ENCODE results near the gene HK1.

DNA sequence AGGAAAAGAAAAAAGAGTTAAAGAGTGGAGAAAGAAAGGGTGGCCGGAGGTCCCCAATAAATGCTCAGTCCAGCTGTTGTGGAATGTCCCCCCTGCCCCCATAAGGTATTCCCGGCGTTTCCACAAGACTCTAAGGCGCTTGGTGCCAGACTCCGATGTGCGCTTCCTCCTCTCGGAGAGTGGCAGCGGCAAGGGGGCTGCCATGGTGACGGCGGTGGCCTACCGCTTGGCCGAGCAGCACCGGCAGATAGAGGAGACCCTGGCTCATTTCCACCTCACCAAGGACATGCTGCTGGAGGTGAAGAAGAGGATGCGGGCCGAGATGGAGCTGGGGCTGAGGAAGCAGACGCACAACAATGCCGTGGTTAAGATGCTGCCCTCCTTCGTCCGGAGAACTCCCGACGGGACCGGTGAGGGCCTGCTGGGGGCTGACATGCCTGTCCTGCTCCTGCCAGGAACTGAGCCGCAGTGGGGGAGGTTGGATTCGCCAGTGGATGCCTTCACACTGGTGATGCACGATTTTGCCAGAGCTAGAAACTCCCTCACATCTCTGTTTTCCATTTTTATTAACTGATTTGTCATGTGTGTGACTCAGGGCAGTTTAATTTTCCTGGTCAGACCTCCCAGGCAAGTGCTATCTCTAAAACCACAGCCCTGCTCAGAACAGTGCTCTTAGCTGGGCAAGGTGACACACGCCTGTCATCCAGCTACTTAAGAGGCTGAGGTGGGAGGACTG lies 104.3 kb downstream of the HK1 start:
- TF ChIP-seq, protein P1, sequence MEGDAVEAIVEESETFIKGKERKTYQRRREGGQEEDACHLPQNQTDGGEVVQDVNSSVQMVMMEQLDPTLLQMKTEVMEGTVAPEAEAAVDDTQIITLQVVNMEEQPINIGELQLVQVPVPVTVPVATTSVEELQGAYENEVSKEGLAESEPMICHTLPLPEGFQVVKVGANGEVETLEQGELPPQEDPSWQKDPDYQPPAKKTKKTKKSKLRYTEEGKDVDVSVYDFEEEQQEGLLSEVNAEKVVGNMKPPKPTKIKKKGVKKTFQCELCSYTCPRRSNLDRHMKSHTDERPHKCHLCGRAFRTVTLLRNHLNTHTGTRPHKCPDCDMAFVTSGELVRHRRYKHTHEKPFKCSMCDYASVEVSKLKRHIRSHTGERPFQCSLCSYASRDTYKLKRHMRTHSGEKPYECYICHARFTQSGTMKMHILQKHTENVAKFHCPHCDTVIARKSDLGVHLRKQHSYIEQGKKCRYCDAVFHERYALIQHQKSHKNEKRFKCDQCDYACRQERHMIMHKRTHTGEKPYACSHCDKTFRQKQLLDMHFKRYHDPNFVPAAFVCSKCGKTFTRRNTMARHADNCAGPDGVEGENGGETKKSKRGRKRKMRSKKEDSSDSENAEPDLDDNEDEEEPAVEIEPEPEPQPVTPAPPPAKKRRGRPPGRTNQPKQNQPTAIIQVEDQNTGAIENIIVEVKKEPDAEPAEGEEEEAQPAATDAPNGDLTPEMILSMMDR (IDR thresholded peaks at IDR 0.05): no peak
- no peak for TF ChIP-seq EZH2 (IDR thresholded peaks at IDR 0.05; ENCODE audit: borderline replicate concordance, insufficient read depth, low read depth, low read length, poor library complexity, severe bottlenecking)
